Central memory CD8-positive, alpha-beta T cell (primary cell): ENCODE data around the gene ZNF718.
"Not testable (repeated sequence)": the region's sequence is repeated elsewhere in the genome, so short reads cannot be mapped to it uniquely, and the experiment has no call there.

Experiments
- ATAC-seq: fragments of 150-1000 bp; cut with Tn5 transposase; replicated peaks from 2 replicates; pipeline ENCODE4 v1.10.0; 2022; ENCODE audit warnings: mild to moderate bottlenecking, moderate FRiP score, moderate number of reproducible peaks; ENCODE audit not compliant: poor library complexity, severe bottlenecking; ENCODE audit errors: extremely low read depth
- DNase-seq, 2 donors: peaks; one replicate each; pipeline ENCODE4 v3.0.0; 2021; ENCODE audit warnings: low spot score in 2 of 2
- H3K27ac Mint-ChIP-seq: one replicate; pipeline ENCODE4 v1.8.0; 2022; ENCODE audit warnings: low read depth, mild to moderate bottlenecking, moderate library complexity, mixed read lengths
- H3K27me3 Mint-ChIP-seq: one replicate; pipeline ENCODE4 v1.8.0; 2022; ENCODE audit warnings: mixed read lengths
- H3K36me3 Mint-ChIP-seq: one replicate; pipeline ENCODE4 v1.8.0; 2022; ENCODE audit warnings: mild to moderate bottlenecking, moderate library complexity, mixed read lengths; ENCODE audit not compliant: insufficient read depth
- H3K4me1 Mint-ChIP-seq: one replicate; pipeline ENCODE4 v1.8.0; 2022; ENCODE audit warnings: mixed read lengths
- H3K4me3 Mint-ChIP-seq: one replicate; pipeline ENCODE4 v1.8.0; 2022; ENCODE audit warnings: mild to moderate bottlenecking, moderate library complexity, mixed read lengths
- H3K9me3 Mint-ChIP-seq: one replicate; pipeline ENCODE4 v1.8.0; 2022; ENCODE audit warnings: mixed read lengths

ZNF718 gene

GRCh38 chr4:124275-125081, at the start of gene ZNF718:
Gene ZNF718, plus strand, starts transcription at chr4:124501. Its CDS starts 170 bp downstream, at chr4:124671.
- no peaks in the 10 kb centered on the region for H3K9me3 Mint-ChIP-seq
- H3K36me3 Mint-ChIP-seq, result peaks cover 22% of the 10 kb centered on the region
- peak; percentile 97 for ATAC-seq

DNA sequence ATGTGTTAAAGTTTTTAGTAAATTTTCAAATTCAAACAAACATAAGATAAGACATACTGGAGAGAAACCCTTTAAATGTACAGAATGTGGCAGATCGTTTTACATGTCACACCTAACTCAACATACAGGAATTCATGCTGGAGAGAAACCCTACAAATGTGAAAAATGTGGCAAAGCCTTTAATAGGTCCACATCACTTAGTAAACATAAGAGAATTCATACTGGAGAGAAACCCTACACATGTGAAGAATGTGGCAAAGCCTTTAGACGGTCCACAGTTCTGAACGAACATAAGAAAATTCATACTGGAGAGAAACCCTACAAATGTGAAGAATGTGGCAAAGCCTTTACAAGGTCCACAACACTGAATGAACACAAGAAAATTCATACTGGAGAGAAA, 38.4 kb upstream of the ZNF718 start:
- Mint-ChIP-seq H3K4me3 (no peak overlapping the region), H3K4me1 (no peaks in the 10 kb centered on the region), H3K27me3 (no peaks in the 10 kb centered on the region), H3K36me3 (peaks cover 13% of the 10 kb centered on the region), H3K27ac (no peak overlapping the region), H3K9me3 (peaks cover 17% of the 10 kb centered on the region)
- DNase-seq (no peak), ATAC-seq (no peak)

More at GRCh38 chr4:124275-125081, at the start of gene ZNF718:
- Mint-ChIP-seq H3K27ac (peak within 1 kb of the TSS; percentile 96), H3K4me1 (peaks cover 43% of the 10 kb centered on the region), H3K27me3 (no peaks in the 10 kb centered on the region), H3K4me3 (peak within 1 kb of the TSS; percentile 98)
- peak; percentile 83 to 88 for DNase-seq

DNA sequence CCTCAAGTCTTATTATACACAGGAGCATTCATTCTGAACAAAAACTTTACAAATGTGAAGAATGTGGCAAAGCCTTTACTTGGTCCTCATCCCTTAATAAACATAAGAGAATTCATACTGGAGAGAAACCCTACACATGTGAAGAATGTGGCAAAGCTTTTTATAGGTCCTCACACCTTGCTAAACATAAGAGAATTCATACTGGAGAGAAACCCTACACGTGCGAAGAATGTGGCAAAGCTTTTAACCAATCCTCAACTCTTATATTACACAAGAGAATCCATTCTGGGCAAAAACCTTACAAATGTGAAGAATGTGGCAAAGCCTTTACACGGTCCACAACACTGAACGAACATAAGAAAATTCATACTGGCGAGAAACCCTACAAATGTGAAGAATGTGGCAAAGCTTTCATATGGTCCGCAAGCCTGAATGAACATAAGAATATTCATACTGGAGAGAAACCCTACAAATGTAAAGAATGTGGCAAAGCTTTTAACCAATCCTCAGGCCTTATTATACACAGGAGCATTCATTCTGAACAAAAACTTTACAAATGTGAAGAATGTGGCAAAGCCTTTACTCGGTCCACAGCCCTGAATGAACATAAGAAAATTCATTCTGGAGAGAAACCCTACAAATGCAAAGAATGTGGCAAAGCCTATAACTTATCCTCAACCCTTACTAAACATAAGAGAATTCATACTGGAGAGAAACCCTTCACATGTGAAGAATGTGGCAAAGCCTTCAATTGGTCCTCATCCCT, 37.6 kb upstream of the ZNF718 start:
- not testable (repeated sequence) for H3K27ac Mint-ChIP-seq, ATAC-seq, H3K4me3 Mint-ChIP-seq, H3K4me1 Mint-ChIP-seq, H3K27me3 Mint-ChIP-seq, DNase-seq
- Mint-ChIP-seq H3K9me3 (peaks cover 23% of the 10 kb centered on the region), H3K36me3 (peaks cover 13% of the 10 kb centered on the region)

DNA sequence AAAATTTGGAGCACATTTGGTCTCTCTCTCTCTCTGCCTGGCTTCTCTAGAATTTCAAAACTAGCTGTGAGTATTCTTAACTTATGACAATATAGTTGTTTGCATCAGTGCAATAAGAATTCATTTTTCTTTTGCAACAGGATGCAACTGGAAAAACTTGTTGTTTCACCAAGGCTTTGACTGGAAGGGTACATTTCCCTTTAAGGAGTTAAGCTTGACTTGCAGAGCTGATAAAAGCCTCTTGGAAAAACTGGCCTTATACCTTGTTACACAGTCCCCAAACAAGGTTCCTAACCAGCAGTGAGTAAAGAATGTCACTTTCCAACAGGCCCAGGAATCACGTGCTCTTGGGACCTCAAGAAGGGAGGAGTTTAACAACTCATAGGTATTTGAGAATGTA, 25.9 kb upstream of the ZNF718 start:
- Mint-ChIP-seq H3K27me3 (no peaks in the 10 kb centered on the region), H3K4me3 (no peak overlapping the region), H3K27ac (no peak overlapping the region), H3K36me3 (no peaks in the 10 kb centered on the region), H3K9me3 (peaks cover 7% of the 10 kb centered on the region), H3K4me1 (no peaks in the 10 kb centered on the region)
- no peak for ATAC-seq
- no peak for DNase-seq

GRCh38 chr4:99863-100262, 24.4 kb upstream of the ZNF718 start:
- Mint-ChIP-seq H3K9me3 (peaks cover 5% of the 10 kb centered on the region), H3K4me3 (no peak overlapping the region), H3K27me3 (peaks cover 8% of the 10 kb centered on the region), H3K36me3 (no peaks in the 10 kb centered on the region), H3K4me1 (no peaks in the 10 kb centered on the region), H3K27ac (no peak overlapping the region)
- DNase-seq (no peak), ATAC-seq (no peak)

DNA sequence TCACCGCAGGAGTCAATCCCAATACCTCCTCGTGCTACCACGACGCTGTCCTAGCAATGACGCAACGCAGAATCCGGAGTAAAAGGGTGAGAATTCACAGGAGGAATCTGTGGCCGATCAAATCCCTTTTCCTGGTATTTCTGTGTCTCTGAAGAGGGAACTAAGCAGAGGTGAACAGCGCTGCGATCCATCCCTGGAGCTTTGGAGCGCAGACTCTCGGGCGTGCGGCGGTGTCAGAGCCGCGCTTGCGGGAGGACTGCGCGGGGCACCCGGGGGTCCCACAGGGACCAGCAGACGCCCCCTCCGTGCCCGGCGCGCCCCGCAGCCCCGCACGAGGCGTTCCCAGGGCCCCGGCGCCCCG, 17.2 kb upstream of the ZNF718 start:
- H3K27ac Mint-ChIP-seq, result no peak overlapping the region
- H3K36me3 Mint-ChIP-seq, result no peaks in the 10 kb centered on the region
- peaks cover 54% of the 10 kb centered on the region for H3K27me3 Mint-ChIP-seq
- H3K9me3 Mint-ChIP-seq, result peaks cover 18% of the 10 kb centered on the region
- H3K4me3 Mint-ChIP-seq, result no peak overlapping the region
- DNase-seq (no peak), ATAC-seq (no peak)
- H3K4me1 Mint-ChIP-seq, result no peaks in the 10 kb centered on the region

DNA sequence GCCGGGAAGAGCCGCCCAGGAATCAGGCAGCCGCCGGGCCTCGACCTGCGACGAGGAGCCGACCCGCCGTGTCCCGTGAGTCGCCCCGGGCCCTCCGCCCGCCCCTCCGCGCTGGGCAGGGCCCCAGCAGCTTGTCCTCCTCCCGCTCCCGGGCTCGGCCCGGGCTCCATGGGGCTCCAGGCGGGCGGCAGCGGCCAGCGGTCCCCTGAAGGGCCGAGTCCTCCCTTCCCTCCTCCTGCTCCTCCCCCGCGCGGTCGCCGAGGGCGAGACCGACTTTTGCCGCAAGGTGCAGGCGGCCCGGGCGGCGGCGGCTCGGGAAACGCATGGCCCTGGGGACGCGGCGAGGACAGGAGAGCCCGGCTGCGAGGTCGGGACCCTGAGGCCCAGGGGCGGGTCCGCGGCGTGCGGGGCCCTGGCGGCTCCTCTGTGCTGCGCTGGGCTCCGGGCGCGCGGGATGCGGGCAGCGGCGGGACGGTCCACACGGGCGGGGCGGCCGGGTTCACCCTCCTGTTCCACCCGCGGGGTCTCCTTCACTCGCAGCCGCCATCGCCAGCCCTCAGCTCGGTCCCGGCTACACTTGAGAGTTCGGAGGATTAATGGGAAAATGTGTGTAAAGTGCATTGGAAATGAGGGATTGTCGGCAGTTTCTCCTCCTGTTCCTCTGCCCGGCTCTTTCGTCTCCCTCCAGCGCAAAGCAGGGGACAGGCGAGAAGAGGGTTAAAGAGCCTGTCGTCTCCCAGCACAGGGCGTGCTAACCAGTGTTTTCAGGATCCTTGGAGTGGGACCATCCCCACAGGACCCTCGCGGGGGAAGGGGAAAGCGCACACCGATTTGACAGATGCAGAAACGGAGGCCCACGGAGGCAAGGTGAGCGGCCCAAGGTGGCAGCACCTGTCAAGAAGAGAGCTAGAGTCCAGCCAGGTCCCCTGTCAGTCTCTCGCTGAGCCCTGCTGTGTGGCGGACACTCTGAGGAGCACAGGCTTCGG, 16.6 kb upstream of the ZNF718 start:
- ATAC-seq, result no peak
- Mint-ChIP-seq H3K27me3 (peaks cover 54% of the 10 kb centered on the region), H3K4me3 (no peak overlapping the region)

GRCh38 chr4:112771-113170, 11.5 kb upstream of the ZNF718 start:
- Mint-ChIP-seq H3K27me3 (peaks cover 32% of the 10 kb centered on the region), H3K36me3 (no peaks in the 10 kb centered on the region), H3K9me3 (peaks cover 19% of the 10 kb centered on the region), H3K27ac (no peak overlapping the region), H3K4me3 (no peak overlapping the region), H3K4me1 (no peaks in the 10 kb centered on the region)
- DNase-seq (no peak), ATAC-seq (no peak)

More for the DNA sequence above, 16.6 kb upstream of the ZNF718 start:
- no peaks in the 10 kb centered on the region for H3K4me1 Mint-ChIP-seq
- no peaks in the 10 kb centered on the region for H3K36me3 Mint-ChIP-seq
- H3K9me3 Mint-ChIP-seq, result peaks cover 18% of the 10 kb centered on the region
- no peak overlapping the region for H3K27ac Mint-ChIP-seq
- no peak for DNase-seq

- no peak for ATAC-seq
- peaks cover under 1% of the 10 kb centered on the region for H3K36me3 Mint-ChIP-seq
- H3K9me3 Mint-ChIP-seq, result peaks cover 17% of the 10 kb centered on the region
- peaks cover 22% of the 10 kb centered on the region for H3K27me3 Mint-ChIP-seq
- DNase-seq, result no peak
- no peaks in the 10 kb centered on the region for H3K4me1 Mint-ChIP-seq
- no peak overlapping the region for H3K27ac Mint-ChIP-seq
- H3K4me3 Mint-ChIP-seq, result no peak overlapping the region
Observed at GRCh38 chr4:113732-114131, 10.6 kb upstream of the ZNF718 start.

- Mint-ChIP-seq H3K27ac (no peak overlapping the region), H3K36me3 (peaks cover 2% of the 10 kb centered on the region), H3K9me3 (peaks cover 12% of the 10 kb centered on the region), H3K4me1 (no peaks in the 10 kb centered on the region), H3K4me3 (no peak overlapping the region), H3K27me3 (peaks cover 18% of the 10 kb centered on the region)
- ATAC-seq (no peak), DNase-seq (no peak)
Observed at GRCh38 chr4:114149-114548, 10.2 kb upstream of the ZNF718 start.

DNA sequence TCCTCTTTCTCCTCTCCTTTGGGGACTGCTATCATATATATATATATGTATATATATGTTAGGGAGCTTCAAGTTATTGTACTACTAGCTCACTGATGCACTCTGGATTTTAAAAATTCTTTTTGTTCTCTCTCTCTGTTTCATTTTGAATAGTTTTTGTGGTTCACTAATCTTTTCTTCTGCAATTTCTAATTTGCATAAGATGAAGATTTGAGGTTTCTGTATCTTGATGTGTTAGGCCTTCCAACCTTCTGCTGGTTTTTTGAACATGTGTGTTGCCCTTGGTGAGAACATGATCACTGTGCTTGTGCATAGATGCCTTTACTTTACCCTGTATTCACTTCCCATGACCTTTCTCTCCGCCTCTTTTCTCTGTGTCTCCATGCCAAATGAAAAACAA, 7.8 kb upstream of the ZNF718 start:
- H3K4me1 Mint-ChIP-seq, result peaks cover 14% of the 10 kb centered on the region
- H3K27ac Mint-ChIP-seq, result no peak overlapping the region
- H3K36me3 Mint-ChIP-seq, result peaks cover 3% of the 10 kb centered on the region
- no peaks in the 10 kb centered on the region for H3K27me3 Mint-ChIP-seq
- no peak overlapping the region for H3K4me3 Mint-ChIP-seq
- H3K9me3 Mint-ChIP-seq, result peaks cover 8% of the 10 kb centered on the region
- DNase-seq, result no peak
- no peak for ATAC-seq

GRCh38 chr4:120616-121015, 3.7 kb upstream of the ZNF718 start:
- Mint-ChIP-seq H3K27me3 (no peaks in the 10 kb centered on the region), H3K27ac (peak overlapping the region; percentile 95), H3K4me1 (peaks cover 37% of the 10 kb centered on the region), H3K4me3 (peak overlapping the region; percentile 65), H3K36me3 (peaks cover 15% of the 10 kb centered on the region), H3K9me3 (peaks cover 8% of the 10 kb centered on the region)
- ATAC-seq (no peak), DNase-seq (no peak)
